HG03280 (cell line): Measurements from ENCODE around the gene TLR2.
"Not testable (repeated sequence)": the region's sequence is repeated elsewhere in the genome, so short reads cannot be mapped to it uniquely, and the experiment has no call there.

Experiments used
- ATAC-seq: cut with Tn5 transposase; IDR thresholded peaks from one replicate; pipeline ENCODE4 v1.9.1; 2021; ENCODE audit warnings: mild to moderate bottlenecking, moderate library complexity; ENCODE audit not compliant: unreplicated experiment

TLR2 gene

GRCh38 chr4:153655928-153656327, 28.2 kb upstream of the TLR2 start:
- no peak for ATAC-seq

GRCh38 chr4:153661215-153661822, 22.8 kb upstream of the TLR2 start:
- no peak for ATAC-seq

GRCh38 chr4:153661908-153662307, 22.2 kb upstream of the TLR2 start:
- no peak for ATAC-seq

GRCh38 chr4:153663667-153664066, 20.4 kb upstream of the TLR2 start:
- ATAC-seq, result no peak

DNA sequence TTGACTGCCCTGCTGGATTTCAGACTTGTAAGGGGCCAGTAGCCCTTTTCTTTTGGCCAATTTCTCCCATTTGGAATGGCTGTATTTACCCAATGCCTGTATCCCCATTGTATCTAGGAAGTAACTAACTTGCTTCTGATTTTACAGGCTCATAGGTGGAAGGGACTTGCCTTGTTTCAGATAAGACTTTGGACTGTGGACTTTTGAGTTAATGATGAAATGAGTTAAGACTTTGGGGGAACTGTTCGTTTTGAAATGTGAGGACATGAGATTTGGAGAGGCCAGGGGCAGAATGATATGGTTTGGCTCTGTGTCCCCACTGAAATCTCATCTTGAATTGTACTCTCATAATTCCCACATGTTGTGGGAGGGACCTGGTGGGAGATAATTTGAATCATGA, 17.6 kb upstream of the TLR2 start:
- not testable (repeated sequence) for ATAC-seq

DNA sequence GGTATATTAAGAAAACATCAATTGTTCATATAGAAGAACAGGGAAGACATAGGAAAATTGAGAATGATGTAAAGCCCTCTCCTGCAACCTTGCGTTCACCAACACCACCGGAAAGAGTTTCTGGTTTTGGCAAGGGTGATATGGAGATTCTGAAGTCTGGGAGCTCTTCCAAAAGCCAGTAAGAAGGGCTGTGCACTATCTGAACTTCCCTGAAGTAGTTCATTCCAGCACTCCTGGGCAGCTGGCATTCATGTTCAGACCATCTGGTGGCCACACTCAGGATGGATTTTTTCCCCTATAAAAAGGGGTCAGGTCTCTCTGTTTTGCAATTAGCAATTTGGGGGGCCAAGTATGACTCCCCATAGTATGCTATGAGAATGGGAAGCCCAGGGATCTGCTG, 15.4 kb upstream of the TLR2 start:
- ATAC-seq, result no peak

DNA sequence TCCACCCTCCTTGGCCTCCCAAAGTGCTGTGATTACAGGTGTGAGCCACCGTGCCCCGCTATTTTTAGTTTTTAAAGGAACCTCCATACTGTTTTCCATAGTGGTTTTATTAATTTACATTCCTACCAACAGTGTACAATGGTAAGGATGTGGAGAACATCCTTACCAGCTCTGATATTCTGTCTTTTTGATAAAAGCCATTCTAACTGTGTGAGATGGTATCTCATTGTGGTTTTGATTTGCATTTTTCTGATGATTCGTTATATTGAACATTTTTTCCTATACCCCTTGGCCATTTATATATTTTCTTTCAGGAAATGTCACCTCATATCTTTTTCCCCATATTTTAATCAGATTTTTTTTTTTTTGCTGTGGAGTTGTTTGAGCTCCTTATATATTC, 14.2 kb upstream of the TLR2 start:
- ATAC-seq, result no peak

DNA sequence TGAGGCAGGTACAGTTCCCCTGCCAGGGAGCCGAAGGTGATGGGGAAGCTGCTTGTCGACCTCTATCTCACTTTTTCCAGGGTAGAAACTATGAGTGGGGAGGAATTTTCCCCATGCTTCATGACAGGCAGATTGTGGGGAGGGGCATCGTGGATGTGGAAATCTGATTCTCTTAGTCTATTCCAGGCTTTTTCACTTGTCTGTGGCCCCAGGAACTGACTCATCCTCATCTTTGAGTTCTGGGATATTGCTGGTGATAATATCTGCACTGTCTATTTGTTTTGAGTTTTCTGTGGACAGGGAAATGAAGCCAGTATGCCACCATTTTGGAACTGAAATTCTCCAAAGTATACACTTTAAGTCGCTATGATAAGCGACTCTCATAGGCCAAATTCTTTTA, 7.6 kb upstream of the TLR2 start:
- no peak for ATAC-seq

- ATAC-seq, result no peak
Observed at GRCh38 chr4:153676984-153677383, 7.1 kb upstream of the TLR2 start.

DNA sequence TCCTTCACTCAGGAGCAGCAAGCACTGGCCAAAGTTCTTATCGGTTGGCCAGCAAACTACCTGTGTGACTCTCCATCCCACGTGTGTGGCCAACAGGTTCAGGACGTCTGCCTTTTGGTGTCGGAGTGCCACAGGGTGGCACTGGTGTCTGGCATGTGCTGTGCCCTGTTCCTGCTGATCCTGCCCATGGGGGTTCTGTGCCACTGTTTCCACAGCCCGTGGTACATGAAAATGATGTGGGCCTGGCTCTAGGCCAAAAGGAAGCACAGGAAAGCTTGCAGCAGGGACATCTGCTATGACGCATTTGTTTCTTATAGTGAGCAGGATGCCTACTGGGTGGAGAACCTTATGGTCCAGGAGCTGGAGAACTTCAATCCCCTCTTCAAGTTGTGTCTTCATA, 4.6 kb upstream of the TLR2 start:
- no peak for ATAC-seq

DNA sequence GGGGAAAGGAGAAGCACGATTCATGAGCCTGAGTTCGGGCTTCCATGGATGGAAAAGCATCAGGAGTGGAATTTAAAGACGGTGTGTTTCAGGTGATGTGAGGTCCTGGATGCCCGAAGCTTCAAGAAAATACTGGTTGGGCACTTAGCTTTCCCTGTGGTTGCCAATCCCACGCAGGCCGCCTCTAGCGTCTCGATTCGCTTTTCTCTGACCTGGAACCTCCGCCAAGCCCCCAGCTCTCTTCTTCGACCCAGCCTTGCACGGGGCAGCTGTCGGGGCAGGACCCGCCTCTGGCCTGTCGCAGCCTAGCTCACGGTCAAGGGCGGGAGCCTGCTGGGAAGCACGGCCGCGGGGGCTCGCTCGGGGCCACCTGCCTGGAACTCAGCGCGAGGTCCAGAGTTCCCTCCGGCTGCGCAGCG, 308 bp upstream of the TLR2 start:
- no peak for ATAC-seq

- ATAC-seq, result no peak
Observed at GRCh38 chr4:153684971-153685371, 891 bp downstream of the TLR2 start.

GRCh38 chr4:153704522-153704921, 20.4 kb downstream of the TLR2 start:
- no peak for ATAC-seq

DNA sequence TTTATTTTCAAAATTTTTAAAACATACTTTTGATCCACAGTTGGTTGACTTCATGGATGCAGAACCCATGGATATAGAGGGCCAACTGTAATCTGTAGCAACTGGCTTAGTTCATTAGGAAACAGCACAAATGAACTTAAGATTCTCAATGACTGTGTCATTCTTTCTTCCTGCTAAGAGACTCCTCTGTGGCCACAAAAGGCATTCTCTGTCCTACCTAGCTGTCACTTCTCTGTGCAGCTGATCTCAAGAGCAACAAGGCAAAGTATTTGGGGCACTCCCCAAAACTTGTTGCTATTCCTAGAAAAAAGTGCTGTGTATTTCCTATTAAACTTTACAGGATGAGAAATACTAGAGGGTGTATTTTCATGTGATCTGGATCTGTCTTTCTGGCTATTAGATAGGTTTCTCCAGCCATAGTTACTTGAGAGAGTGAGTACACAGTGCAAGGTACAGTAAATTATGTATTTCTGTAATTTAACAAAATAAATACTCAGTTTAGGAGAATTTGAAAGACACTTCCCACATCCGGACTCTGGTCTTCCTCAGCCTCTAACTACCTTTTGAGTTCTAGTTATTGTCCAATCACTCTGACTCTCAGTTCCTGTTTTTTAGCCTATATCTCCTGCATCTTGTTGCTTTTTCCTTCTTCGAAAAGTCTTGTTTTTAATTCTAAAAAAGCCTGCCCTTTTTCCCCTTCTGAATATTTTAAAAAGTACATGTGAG, 21.8 kb downstream of the TLR2 start:
- ATAC-seq, result no peak

DNA sequence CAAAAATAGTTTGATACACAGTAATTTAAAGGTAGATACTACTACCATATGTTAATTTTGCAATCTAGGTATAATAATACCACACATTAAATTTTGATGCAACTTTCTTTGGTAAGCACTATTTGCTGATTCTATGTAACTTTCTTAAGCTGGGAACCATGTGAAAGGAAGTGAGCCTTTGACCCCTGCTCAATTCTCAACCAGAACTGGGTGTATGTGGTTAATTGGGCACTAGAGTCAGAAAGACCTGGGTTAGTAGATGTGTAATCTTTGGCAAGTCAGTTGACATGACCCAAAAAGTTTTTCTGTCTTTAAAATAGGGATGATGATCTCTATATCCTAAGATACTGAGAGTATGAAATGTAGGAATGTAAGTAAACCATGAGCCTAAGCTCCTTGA, 22.4 kb downstream of the TLR2 start:
- ATAC-seq, result no peak

GRCh38 chr4:153710681-153711080, 26.6 kb downstream of the TLR2 start:
- no peak for ATAC-seq

DNA sequence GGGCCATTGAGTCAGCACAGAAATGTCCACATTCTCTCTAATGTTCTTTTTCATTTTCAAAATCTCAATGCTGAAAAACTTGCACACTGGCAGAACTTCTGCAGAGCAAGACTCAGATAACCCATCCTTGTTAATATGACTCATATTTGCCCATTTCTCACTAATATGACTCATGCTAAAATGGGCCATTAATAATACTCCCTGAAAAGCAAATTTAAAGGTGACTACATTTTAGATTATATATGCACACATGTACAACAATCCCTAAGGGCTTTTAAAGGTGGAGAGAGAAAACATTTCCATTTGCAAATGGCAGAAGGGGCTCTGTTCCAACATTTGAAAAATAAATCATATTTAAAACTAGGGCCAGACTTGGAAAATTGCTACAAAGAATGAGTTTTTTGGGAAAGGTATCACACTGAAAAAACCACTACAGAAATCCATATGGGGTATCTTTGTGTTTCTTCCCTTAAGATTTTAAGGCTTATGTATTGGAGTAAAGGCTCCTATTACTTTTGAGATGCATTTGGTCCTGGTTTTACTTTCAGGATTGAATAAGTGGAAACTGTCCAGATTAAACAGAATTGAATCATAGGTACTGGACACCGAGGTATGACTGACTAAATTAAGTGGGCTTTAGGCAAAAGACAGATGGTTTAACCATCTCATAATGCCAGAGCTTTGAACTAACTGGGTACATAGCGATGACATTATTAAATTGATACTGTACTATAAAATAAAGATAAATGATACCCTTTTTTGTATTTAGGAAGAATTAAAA, 30.0 kb downstream of the TLR2 start:
- ATAC-seq, result no peak

- ATAC-seq, result no peak
Observed at GRCh38 chr4:153722036-153722435, 38.0 kb downstream of the TLR2 start.

GRCh38 chr4:153724606-153725005, 40.5 kb downstream of the TLR2 start:
- no peak for ATAC-seq

- ATAC-seq, result no peak
Observed at GRCh38 chr4:153725136-153725830, 41.2 kb downstream of the TLR2 start.

DNA sequence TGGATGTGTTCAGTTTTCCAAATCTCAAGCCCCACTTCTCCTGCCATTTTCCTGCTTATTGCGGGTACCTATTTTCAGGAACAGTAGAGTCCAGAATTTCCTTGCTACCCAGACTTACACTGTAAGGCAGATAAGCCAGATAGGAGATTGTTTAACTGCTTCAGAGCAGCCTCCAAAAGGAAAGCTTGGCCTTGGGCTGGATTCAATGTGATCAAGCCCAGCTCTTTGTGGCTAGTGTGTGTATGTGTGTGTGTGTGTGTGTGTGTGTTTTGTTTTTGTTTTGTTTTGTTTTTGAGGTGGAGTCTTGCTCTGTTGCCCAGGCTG, 41.7 kb downstream of the TLR2 start:
- no peak for ATAC-seq

DNA sequence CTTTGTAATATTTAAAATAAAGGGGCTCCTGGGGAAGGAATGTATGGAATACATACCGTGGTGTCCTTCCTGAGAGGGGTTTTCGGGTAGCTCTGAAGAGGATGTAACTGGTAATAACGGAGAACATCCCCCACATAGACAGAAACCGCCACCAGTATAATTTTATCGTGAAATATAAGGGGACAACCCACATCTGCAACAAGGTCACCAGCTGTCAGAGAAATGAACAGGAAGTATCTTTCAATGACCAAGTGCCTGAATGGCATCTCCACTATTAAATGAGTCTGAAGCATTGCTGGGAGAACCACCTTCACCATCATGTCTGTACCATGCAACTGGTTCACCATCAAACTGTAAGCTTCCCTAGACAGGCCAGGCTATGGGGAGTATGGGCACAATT, 44.1 kb downstream of the TLR2 start:
- no peak for ATAC-seq
